LHCN-M2 (cell line): ENCODE data around the gene CDKL5. TPM values are rescaled to one million over a fixed set of nuclear protein-coding genes. Genes with fewer than 3 reads are reported as not detected.
"Not testable (repeated sequence)": the region's sequence is repeated elsewhere in the genome, so short reads cannot be mapped to it uniquely, and the experiment has no call there.

Source experiments
- DNase-seq: peaks from one replicate; pipeline ENCODE4 v3.0.0-alpha.2; 2012; ENCODE audit warnings: low read depth
- total RNA-seq: library from RNA; depleted of rRNA; stranded (reverse); fragments of >200 nt; gene quantifications from 2 replicates; pipeline ENCODE4 v1.2.3, GENCODE V29; 2014

Gene CDKL5
- total RNA-seq, 1 experiment from 2014 or later, result 4.0 TPM

DNA sequence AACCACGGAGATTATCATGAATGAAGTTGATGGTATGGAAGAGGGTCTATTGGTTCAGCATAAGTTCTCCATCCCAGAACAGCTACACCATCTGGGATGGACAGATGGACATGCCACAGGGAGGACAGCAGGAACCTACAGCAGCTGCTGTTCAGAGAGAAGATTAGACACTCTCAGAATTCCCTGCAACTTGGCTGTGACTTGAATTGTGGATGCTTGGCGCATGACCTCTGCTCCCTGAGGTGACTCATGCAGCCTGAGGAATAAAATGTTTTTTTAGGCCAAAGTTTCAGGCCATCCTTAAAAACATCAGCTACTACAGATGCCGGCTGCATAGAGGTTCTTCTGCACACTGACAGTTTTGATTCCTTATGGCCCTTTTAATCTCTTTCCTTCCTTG is 149.2 kb downstream of the CDKL5 start:
- DNase-seq, result peak; percentile 85

- DNase-seq, result no peak
Measured at GRCh38 chrX:18575744-18576143, 150.3 kb downstream of the CDKL5 start.

DNA sequence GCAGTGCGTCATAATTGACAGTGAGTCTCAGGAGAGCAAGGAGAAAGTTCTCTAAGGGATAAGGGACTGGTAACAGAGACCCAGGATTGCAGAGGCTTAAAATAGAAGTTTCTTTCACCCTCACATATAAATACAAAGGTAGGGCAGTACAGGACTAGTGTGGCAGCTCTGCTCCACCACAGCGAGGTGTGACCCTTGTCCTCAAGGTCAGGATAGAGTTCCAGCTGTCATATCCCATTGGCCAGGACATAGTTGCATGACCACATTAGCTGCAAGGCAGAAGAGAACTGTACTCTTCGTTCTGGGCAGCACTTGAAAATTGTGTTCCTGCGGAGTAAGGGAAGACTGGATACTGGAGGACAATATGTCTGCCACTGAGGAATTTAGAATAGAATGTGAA is 152.0 kb downstream of the CDKL5 start:
- no peak for DNase-seq

GRCh38 chrX:18578546-18578945 is 153.1 kb downstream of the CDKL5 start:
- no peak for DNase-seq

DNA sequence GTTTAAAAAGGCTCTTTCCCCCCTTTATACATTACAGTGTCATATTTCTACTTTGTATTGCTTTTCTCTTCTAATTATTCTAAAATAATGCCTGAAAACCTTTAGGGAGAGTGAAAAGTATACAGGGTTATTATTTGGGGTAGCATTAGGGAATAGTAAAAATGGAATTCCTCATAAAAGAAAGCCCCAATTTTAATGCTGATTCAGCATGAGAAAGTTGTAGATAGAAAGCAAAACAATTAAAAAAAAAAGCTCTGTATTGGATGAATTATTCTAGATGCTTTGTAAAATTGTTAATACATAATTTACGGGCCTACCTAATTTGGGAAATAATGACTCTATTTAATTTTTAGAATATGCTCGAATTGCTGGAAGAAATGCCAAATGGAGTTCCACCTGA is 154.1 kb downstream of the CDKL5 start:
- DNase-seq, result no peak

DNA sequence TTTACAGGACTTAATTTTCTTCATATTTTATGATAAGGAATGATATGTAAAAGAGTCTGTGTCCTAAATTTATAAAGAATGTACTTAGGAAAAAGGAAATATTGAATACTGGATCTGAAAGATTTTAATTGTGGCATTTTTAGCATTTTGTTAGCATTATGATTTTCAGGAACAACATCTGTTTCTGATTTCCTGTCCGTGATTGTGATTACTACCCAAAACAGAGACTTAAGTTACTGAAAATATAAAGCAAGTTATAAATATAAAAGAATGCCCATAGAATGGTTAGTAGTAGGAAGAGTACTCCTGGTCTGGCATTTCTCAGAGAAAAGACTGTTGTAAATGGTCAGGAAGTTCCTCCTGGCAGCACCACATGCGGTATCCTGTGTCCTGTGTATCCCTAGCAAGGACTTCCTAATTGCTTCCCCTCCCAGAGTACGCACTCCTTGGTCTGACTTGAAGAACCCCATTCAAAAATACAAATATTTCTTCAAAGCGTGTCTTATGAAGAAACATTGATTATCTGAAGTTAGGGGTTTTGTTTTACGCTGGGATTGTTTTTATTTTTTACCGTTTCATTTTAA is 157.6 kb downstream of the CDKL5 start:
- DNase-seq, result no peak

GRCh38 chrX:18589292-18589691 is 163.9 kb downstream of the CDKL5 start:
- DNase-seq, result not testable (repeated sequence)

- DNase-seq, result no peak
Measured at GRCh38 chrX:18591834-18592233, 166.4 kb downstream of the CDKL5 start.

DNA sequence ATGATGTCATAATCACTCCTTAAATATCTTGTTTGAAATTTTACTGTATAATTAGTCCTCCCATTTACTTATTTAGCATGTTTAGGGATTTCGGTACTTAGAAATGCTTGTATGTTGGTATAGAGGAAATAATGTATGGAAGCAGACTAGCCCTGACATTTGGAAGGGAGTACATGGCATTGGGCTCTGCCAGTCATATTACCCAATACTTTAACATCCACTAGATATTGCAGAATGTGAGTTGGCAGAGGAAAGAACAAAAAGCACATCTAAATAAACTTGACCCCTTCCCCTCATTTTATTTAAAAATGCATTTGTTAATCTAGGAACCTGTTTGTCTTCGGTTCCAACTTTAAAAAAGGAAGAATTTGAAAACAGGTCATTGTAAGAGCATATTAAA is 168.7 kb downstream of the CDKL5 start:
- DNase-seq, result no peak

DNA sequence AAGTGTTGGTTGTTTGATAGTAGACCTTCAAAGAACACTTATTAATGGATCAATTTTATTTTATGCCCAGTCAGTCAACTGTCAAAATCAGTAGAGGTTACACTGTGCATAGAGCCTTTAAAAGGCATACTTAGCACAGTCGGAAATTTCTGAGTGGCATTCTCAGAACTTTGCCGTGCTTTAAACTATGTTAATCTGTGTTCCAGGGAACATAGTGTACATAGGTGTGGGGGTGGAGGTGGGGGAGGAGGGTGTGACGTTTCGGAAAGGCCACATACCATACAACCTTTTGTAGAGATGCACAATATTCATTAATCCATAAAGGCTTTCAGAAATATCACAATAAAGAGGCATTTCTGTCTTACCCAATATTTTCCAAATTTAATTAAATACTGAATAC is 170.7 kb downstream of the CDKL5 start:
- DNase-seq, result no peak

- no peak for DNase-seq
Measured at GRCh38 chrX:18598413-18598812, 173.0 kb downstream of the CDKL5 start.

- DNase-seq, result peak; percentile 5
Measured at GRCh38 chrX:18607966-18608365, 182.6 kb downstream of the CDKL5 start.

GRCh38 chrX:18613930-18614639 is 188.7 kb downstream of the CDKL5 start:
- DNase-seq, result no peak

- DNase-seq, result no peak
Measured at GRCh38 chrX:18616688-18617406, 191.4 kb downstream of the CDKL5 start.

DNA sequence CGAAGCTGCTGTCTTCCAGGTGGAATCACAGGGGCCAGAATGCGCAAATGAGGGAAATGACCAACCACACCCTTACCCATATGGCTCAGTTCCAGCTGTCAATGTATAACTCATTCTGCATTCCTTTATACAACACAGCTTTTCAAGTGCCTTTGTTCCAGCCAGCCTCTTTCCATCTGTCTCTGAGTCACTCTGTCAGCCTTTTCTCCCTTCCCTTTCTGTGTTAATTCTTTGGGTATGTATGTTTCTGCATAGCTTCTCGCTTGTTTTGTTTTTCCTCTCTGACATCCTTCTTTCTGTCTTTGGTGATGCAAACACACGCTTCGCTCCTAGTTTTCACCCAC is 192.0 kb downstream of the CDKL5 start:
- peak; percentile 53 for DNase-seq

DNA sequence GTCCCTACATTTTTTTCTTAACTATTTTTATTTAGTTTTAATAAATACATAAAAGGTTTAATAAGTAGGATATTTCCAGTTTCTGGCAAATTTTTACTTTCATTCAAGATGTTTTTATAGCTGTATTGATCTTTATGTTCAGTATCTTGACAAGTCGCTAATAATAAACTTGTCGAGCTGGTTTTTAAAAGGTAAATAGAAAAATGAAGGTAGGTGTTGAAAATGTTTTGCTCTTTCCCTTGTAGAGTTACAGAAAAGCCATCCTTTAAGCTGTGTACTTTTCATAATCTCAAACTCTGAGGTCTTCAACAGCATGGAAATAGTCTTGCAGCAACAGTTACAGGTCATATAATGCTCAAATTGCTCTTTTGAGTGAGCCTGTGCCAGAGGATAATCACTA is 193.9 kb downstream of the CDKL5 start:
- no peak for DNase-seq

DNA sequence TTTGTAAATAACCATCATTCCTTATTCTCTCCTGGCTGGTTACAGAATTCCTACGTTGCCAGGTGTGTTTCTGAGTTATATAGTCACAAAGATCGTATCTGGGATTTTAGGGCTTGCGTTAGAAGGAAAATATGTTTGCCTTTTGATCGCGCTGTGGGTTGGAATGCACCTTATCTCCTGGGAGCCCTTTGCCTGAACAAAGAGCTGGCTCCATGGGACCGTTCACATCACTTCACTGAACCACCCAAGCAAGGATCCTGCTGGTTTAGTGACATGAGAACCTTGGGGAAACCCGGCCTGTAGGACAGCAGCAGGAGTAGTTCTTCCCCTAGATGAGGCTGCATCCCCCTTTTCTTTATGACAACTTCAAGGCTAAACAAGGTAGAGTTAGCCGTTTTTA is 194.9 kb downstream of the CDKL5 start:
- no peak for DNase-seq

DNA sequence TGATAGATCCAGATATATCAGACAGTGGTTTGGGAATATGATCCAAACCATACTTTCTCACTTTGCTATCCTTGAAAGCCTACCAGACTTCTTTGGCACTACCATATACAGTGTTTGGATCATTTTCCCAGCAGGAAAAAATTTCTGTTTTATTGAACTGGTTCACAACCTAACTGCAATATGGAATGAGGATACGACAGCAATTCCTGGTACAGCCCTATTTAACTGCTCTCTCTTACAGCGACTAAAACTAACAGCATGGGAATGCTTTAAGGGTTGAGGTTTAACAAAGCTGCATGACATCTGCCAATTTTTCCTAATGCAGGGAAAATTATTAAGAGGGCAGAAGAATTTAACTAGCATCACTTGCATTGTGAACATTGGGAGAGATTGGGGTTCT is 199.2 kb downstream of the CDKL5 start:
- DNase-seq, result no peak

GRCh38 chrX:18630934-18631333 is 205.5 kb downstream of the CDKL5 start:
- DNase-seq, result no peak

DNA sequence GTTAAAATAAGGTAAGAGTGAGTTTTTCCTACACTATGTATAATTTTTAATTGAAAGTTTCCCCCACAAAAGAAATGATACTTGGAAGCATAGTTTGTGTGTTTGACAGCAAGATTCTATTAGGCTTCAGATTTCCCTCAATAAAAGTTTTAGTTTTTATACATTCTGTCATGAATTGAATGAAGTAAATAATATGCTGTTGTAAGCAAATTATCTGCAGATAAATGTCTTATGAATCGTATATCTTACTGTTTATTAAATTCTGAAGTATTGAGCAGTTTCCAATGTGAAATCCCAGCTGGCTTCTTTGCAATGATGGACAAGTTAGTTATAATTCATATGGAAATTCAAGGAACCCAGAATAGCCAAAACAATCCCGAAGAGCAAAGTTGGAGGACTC is 213.0 kb downstream of the CDKL5 start:
- DNase-seq, result no peak

GRCh38 chrX:18639280-18639679 is 213.9 kb downstream of the CDKL5 start:
- DNase-seq, result peak; percentile 54

DNA sequence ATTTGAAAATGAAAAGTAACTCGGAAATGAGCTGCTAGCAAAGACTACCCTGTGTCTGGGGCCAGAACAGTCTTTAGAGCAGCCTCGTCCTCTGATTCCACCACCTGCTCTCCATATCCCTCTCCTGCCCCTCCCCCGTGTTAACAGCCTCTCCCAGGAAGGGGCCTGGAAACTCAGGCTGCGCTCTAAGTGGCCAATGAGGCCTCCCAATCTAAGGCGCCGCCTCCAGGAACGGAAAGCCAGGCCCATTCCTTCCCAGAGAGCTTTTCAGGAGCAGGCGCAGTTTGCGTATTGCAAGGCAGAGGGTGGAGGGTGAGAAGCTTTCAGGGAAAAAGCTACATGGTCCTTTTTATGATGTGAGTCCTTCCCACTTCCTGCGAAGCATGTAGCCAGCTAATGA is 215.3 kb downstream of the CDKL5 start:
- DNase-seq, result no peak

DNA sequence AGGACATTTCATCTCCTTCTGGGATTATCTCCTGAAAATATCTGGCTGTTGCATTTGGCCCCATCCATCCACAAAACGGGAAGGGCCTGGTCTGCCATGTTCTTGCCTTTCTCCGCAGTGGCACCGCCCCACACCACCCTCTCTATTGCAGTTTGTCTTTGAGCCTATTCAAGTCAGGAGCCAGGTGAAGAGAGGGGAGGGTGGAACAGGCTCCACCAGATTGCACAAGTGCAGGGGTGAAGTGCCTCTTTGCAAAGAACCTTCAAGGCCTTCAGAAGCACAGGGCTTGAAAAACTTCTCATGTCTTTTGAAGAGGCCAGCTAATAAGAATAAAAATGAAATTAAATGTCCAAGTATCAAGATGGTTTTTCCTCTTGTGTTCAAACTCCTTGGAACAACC is 217.8 kb downstream of the CDKL5 start:
- no peak for DNase-seq
